Measurements from ENCODE around the gene ZC3H18.
"Not testable (repeated sequence)": the region's sequence is repeated elsewhere in the genome, so short reads cannot be mapped to it uniquely, and the experiment has no call there.

The ZC3H18 gene

DNA sequence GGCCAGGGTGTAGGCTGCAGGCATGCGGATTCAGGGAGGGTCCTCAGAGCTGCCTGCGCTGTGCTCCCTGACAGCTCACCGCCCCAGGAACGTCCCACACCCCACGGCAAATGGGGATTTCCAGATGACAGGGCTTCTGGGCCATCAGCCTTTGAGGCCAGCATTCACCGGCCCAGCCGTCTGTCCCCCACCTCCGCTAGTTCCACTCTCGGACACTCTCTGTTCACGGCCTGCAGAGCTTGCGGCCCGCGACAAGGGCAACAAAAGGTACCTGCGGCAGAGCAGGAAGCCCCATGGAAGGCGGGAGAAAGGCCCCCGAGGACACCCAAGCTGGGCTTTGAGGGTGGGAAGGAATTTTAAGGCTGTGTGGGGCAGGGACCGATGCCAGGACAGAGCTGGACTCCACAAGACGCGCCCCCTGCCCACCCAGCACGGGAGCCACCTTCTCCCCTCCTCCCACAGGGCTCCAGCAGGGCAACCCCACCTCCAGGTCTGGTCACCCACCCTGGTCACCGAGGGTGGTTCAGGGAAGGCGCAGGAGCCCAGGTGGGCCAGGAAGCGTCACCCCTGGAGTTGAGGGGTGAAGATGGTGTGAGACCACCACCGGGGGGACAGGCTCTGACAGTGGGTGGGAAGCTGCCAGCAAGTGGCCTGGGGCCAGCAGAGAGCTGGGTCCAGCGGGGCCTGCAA, 86.2 kb downstream of the ZC3H18 start:
- no peak for DNase-seq

DNA sequence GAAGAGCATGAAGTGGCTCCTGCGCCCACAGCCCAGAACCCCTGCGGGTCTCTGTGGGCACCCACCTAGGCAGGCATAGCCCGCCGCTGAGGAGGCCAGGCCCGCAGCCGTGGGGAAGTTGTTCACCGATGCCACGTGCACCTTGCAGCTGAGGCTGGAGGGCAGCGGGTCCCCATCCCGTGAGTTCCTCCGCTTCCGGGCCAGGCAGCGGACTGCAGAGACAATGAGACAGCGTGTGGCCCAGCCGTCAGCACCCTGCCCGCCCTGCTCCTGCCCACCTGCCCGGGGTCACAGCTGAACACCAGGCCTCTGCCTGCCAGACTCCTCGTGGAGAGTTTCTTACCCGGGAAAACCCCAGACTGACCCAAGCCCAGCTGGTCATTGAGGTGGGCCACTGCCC, 87.2 kb downstream of the ZC3H18 start:
- DNase-seq = no peak

DNA sequence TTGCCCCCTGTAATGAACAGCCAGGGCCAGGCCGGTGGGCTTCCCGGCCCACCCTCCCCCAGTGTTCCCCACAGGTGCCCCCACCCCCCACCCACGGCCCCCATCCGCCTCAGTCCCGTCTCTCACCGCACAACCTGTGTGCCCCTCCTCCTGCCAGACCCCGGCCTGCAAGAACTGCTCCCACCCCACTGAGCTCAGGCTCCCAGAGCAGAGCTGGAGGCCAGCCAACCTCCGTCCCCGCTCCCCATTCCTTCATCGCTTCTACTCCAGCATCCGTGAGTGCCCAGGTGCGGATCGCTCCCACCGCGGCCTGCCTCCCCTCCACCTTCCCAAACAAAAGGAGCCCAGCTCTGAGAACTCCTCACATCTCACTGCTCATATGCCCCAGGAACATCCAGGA, 88.5 kb downstream of the ZC3H18 start:
- DNase-seq = no peak

DNA sequence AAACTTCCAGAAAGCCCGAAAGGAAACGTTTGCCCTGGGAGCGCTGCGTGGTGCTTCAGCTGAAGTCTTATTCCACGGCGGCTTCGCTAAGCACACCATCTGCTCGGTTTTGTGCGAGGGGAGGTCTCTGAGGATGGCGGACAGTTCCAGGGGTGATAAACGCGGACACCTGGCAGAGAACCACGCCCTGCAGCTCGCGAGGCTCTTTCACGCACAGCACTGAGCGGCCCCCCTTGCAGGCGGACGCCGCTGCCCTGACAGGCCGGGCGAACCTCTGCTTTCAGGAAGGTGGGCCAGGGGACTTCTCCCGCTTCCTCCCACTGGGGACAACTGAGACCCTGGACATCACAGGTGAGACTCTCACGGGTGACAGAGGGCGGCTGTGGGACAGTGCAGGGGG, 89.0 kb downstream of the ZC3H18 start:
- no peak for DNase-seq

DNA sequence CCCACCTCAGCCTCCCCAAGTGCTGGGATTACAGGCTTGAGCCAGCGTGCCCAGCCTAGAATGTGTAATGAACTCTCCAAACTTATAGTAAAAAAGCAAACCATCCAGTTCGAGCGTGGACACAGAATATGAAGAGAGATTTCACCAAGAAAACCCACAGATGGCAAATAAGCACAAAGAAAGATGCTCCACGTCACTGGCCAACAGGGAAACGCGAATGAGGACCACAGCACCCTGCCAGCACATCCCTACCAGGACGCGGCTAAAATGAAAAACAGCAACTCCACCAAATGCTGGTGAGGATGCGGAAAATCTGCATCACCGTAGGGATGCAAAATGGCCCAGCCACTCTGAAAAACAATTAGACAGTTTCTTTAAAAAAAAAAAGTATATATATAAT, 91.3 kb downstream of the ZC3H18 start:
- DNase-seq = no peak

DNA sequence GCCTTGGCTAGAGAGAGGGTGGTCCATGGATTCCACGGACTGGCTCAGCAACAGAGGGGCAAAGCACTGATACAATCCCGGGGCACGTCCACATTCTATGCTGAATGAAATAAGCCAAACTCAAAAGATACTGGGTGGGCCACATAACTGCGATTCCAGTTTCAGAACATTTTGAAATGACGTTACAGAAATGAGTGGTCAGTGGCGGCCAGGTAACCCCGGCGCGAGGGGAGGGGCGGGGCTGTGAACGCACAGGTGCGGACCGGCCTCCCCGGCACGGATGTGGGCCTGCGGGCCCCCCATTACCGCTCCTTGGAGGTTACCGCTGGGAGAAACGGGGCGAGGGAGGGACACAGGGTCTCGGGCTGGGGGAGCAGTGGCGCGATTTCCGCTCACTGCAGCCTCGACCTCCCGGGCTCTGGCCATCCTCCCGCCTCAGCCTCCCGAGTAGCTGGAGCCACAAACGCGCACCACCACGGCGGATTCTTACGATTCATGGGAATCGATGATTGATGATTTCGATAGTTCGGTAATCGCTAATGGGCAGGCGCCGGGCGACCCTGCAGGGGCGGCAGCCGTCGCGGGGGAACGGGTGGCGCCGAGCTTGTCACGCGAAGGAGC, 92.1 kb downstream of the ZC3H18 start:
- DNase-seq = no peak

DNA sequence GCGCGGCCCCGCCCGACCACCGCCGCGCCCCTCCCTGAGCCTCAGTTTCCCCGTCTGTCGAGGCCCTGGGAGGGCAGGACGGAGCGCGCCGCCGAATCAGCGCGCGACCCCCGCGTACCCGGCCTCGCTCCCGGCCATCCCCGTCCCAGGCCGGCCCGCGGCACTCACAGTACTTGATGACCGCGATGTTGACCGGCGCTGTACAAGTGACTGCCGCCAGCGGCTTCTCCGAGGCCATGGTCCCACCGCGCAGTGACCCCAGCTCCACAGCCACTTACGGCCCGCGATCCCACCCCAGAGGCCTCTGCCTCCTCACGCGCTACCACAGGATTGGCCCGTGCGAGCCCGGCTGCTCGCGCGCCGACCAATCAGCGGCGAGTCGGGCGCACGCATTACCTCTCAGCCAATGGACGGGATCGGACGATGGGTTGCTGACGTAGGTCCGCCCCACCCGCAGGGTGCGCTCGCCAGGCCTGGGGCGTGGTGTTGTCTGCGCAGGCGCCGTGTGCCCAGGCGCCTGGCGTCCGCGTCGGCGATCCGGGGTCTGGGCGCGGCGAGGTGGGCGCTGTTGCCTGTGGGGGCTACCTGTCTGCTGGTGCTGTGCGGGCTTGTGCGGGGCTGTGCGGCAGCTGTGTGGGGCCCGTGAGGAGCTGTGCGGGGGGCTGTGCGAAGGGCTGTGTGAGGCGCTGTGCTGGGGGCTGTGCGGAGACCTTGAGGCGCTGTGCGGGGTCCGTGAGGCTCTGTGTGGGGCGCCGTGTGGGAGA, 92.8 kb downstream of the ZC3H18 start, which contains the start of gene MVD:
MVD (minus strand) TSS at position 249 of the 764 bp plus-strand sequence; CDS start at position 238, 11 bp downstream.
- DNase-seq = peak; percentile 79 to 94

DNA sequence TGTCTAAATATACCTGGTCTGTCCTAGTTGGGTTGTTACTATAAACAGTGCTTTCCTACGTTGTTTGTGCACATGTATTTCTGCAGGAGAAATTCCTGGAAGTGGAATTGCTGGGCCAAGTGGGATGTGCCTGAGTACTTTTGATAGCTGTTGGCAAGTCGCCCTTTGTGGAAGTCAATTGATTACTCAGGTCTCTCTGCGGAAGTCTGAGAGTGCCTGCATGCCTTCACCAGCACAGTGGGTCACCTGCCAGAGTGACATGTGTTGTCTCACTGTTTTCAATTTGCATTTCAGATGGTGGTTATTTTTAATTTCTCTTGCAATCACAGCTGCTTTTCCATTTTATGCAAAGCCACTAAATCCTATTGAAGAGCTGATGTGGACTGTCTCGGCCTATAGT, 94.9 kb downstream of the ZC3H18 start:
- no peak for DNase-seq

GRCh38 chr16:88665570-88665969, 95.4 kb downstream of the ZC3H18 start:
- DNase-seq = no peak

DNA sequence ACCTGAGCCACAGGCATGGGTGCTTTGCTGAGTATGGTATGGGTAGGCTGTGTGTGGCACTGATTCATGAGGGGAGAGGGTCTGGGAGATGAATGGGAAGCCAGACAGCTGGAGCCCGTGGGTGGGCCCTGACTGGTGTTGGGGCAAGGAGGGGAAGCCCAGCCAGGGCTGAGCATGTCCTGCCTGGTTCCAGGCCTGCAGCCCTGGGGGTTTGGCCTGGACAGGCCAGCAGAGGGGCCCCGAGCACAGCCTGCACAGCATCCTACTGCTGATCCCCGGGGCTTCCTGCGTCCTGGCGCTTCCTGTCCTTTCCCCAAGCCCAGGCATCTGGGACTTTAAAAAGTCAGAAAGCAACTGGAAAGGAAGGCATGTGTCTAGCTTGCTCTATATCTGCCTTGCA, 97.3 kb downstream of the ZC3H18 start:
- no peak for DNase-seq

DNA sequence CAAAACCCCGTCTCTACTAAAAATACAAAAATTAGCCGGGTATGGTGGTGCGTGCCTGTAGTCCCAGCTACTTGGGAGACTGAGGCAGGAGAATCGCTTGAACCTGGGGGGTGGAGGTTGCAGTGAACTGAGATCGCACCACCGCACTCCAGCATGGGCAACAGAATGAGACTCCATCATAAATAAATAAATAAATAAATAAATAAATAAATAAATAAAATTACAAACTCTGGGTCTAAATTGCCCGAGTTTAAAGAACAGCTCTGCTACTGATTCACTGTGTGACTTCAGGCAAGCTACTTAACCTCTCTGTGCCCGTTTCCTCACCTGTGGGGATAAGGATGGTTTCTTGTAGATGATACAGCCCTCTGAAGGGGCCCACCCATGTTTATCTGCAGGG, 99.3 kb downstream of the ZC3H18 start:
- DNase-seq = not testable (repeated sequence)

- DNase-seq = no peak
These were observed 99.8 kb downstream of the ZC3H18 start for GRCh38 chr16:88669980-88670379.

DNA sequence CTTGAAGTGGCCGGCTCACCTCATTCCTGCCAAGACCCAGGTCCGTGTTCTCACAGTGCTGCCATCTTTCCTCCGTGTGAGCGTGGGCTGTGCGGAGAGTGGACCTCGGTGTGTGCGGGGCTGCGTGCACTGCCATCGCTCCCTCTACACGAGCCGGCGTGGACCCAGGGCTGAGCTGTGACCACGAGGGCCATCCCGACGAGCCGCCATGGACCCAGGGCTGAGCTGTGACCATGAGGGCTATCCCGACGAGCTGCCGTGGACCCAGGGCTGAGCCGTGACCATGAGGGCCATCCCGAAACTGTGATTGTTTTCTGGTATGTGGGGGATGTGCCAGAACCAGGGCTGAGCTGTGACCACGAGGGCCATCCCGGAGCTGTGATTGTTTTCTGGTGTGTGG, 101.6 kb downstream of the ZC3H18 start:
- DNase-seq = no peak

- no peak for DNase-seq
These were observed 102.6 kb downstream of the ZC3H18 start for GRCh38 chr16:88672776-88673175.

GRCh38 chr16:88673716-88674379, 103.6 kb downstream of the ZC3H18 start:
- DNase-seq = no peak

GRCh38 chr16:88676502-88677242, 106.5 kb downstream of the ZC3H18 start:
- DNase-seq = no peak

DNA sequence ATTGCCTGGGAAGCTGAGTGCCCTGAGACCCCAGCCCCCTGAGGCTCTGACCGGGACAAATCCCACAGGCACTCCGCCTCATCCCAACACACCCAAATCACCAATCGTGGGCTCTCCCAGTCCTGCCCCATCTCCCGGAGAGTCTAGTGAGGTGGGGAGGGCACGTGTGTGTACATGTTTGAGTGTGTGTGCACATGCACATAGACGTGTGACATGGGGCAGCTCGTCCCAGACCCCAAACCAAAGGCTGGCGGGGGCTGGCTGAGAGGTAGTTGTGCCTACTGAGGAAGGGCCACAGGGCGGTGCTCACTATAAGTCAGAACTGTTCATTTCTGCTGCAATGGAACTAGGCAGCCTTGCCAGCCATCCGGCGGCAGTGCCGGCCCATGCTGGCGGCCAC, 107.5 kb downstream of the ZC3H18 start:
- DNase-seq = no peak

DNA sequence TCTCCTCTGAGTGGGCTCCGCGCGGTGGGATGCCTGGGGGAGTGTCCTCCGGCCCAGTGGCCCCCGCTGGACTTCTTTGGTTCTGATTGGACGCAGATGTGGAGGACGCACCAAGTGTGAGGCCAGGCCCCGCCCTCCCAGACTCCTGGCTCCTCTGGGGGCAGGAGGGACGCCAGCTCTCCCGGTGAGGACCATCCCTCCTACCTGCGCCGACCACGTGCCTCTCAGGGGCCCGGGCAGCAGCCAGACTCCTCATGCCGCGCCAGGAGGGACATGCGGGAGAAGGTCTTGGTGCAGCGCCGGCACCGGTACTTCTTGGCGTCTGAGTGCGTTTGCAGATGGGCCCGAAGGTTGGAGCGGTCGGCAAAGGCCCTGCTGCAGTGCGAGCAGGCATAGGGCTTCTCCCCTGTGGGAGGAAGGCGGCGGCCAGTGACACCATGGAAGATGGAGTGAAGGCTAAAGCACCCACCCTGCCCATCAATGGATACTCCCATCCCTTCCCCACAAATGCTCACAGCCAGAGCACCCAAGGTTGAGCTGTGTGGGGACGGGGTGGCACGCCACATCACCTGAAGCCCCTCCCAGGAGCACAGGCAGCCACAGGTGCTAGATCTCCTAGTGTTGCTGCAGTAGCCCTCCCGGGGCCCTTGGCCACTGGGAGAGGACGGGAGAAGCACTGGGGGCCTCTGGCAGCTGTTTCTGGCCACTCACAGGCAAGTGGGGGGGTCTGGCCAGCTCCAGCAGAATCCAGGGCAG, 108.2 kb downstream of the ZC3H18 start:
- no peak for DNase-seq

DNA sequence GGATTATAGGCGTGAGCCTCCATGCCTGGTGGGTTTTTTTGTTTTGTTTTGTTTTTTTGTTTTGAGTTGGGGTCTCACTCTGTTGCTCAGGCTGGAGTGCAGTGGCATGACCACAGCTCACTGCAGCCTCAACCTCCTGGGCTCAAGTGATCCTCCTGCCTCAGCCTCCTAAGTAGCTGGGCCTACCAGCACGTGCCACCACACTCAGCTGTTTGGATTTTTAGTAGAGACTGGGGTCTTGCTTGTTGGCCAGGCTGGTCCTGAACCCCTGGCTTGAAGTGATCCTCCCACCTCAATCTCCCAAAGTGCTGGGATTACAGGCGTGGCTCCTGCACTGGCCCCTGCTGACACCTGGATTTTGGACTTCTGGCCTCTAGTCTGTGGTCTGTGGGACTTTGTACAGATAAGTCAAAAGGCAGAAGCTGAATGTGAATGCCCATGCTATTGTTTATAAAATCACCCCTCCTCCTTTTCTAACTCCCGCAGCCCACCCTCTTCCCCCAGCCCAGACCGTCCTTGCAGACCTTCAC, 110.4 kb downstream of the ZC3H18 start:
- no peak for DNase-seq

DNA sequence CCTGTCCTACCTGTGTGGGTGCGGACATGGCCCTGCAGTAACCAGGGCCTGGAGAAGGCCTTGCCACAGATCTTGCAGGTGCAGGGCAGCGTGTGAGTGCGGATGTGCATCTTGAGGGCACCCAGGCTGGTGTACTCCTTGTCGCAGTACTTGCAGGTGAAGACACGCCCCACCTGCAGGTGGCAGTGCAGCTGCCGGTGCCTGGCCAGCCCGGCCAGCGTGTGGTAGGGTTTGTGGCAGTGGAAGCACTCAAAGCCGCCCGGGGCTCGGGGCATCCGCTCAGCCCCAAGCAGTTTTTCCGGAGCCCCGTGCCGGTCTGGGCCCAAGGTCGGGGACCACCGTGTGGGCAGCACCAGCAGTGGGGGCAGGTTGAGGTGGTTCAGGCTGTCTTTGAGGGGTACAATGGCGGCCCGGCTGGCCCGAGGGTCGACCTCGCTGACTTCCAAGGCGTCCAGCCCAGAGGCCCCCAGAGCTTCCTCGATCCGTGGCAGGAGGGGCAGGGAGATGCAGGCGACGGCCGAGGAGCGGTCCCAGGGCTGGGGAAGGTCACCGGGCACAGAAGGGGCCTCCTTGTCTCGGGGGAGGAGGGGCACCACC, 111.0 kb downstream of the ZC3H18 start:
- no peak for DNase-seq

Data from cerebellar nuclear complex (tissue), 1 donor.